ENCODE results near the gene IFI27L2.

IFI27L2 gene

DNA sequence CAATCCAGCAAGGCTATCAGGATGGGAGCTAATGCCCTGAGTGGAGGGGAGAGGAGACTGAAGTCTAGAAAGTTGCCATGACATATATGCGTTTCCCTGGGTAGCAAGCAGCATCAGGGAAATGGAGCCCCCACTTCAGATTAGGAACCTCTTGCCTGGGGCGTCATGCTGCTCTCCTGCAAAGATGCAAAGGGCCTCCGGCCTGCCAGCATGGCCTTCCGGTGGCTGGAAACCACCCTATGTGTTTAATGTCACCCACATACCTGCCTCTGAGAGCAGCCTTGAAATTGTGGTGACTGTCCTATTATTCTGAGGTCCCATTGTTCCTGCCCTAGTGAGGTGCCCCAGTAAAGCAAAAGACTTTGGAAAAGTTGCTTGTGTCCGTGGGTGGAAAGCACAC, 10.0 kb upstream of the IFI27L2 start:
- TF ChIP-seq, protein P1, sequence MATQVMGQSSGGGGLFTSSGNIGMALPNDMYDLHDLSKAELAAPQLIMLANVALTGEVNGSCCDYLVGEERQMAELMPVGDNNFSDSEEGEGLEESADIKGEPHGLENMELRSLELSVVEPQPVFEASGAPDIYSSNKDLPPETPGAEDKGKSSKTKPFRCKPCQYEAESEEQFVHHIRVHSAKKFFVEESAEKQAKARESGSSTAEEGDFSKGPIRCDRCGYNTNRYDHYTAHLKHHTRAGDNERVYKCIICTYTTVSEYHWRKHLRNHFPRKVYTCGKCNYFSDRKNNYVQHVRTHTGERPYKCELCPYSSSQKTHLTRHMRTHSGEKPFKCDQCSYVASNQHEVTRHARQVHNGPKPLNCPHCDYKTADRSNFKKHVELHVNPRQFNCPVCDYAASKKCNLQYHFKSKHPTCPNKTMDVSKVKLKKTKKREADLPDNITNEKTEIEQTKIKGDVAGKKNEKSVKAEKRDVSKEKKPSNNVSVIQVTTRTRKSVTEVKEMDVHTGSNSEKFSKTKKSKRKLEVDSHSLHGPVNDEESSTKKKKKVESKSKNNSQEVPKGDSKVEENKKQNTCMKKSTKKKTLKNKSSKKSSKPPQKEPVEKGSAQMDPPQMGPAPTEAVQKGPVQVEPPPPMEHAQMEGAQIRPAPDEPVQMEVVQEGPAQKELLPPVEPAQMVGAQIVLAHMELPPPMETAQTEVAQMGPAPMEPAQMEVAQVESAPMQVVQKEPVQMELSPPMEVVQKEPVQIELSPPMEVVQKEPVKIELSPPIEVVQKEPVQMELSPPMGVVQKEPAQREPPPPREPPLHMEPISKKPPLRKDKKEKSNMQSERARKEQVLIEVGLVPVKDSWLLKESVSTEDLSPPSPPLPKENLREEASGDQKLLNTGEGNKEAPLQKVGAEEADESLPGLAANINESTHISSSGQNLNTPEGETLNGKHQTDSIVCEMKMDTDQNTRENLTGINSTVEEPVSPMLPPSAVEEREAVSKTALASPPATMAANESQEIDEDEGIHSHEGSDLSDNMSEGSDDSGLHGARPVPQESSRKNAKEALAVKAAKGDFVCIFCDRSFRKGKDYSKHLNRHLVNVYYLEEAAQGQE (IDR thresholded peaks at IDR 0.05; ENCODE audit: insufficient read depth in 1 of 2, low read depth in 2 of 2, low read length in 2 of 2), result no peak
- no peak for TF ChIP-seq FOXP2 (optimal IDR thresholded peaks at IDR 0.05; ENCODE audit: borderline replicate concordance, extremely low read depth, extremely low read length, insufficient read depth)
- no peak for TF ChIP-seq TAF1 (IDR thresholded peaks at IDR 0.05; ENCODE audit: borderline replicate concordance, insufficient read depth, low read length)
- no peak for TF ChIP-seq SIN3A (IDR thresholded peaks at IDR 0.05; ENCODE audit: borderline replicate concordance, insufficient read depth, low read length)
- no peak for TF ChIP-seq POLR2AphosphoS5 (IDR thresholded peaks at IDR 0.05; ENCODE audit: low read depth, low read length)

DNA sequence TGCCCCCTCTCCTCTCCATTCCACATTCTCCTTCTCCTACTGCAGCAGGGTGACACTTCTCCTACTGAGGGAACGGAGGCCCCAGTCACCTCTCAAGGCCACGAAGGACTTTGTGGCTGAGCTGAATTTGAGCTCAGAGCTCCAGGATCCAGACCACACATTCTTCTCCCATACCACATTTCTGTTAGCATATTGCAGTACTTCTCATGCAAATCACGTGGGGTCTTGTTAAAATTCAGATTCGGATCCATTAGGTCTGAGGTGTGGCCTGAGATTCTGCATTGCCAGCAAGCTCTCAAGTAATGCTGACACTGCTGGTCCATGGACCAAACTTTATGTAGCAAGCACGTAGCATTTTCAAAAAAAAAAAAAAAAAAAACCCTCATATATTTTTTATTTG, 9.6 kb upstream of the IFI27L2 start:
- no peak for TF ChIP-seq FOXP2 (optimal IDR thresholded peaks at IDR 0.05; ENCODE audit: borderline replicate concordance, extremely low read depth, extremely low read length, insufficient read depth)
- no peak for TF ChIP-seq POLR2AphosphoS5 (IDR thresholded peaks at IDR 0.05; ENCODE audit: low read depth, low read length)
- TF ChIP-seq, protein P1 (IDR thresholded peaks at IDR 0.05; ENCODE audit: insufficient read depth in 1 of 2, low read depth in 2 of 2, low read length in 2 of 2), result no peak
- no peak for TF ChIP-seq TAF1 (IDR thresholded peaks at IDR 0.05; ENCODE audit: borderline replicate concordance, insufficient read depth, low read length)
- no peak for TF ChIP-seq SIN3A (IDR thresholded peaks at IDR 0.05; ENCODE audit: borderline replicate concordance, insufficient read depth, low read length)

DNA sequence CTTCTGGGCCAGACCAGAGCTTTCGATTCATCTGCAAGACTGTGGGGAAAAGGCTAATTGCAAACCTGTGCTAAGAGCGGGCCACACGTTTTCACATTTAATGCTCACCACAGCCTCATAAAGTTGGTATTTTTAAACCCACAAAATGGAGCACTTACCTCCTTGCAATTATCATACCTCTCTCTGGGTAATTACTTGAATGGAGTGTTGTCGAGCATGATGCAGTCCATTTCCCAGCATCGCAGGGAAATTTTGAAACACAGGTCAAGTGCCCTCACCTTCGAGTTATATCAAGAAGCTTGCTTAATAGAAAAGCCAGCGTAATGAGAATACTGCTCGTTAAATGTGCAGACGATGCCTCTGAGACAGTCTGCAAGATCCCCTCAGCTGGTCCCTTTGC, 8.8 kb upstream of the IFI27L2 start:
- TF ChIP-seq FOXP2 (optimal IDR thresholded peaks at IDR 0.05; ENCODE audit: borderline replicate concordance, extremely low read depth, extremely low read length, insufficient read depth) (no peak), POLR2AphosphoS5 (IDR thresholded peaks at IDR 0.05; ENCODE audit: low read depth, low read length) (no peak), SIN3A (IDR thresholded peaks at IDR 0.05; ENCODE audit: borderline replicate concordance, insufficient read depth, low read length) (no peak), TAF1 (IDR thresholded peaks at IDR 0.05; ENCODE audit: borderline replicate concordance, insufficient read depth, low read length) (no peak)
- TF ChIP-seq, protein P1 (IDR thresholded peaks at IDR 0.05; ENCODE audit: insufficient read depth in 1 of 2, low read depth in 2 of 2, low read length in 2 of 2), result no peak

DNA sequence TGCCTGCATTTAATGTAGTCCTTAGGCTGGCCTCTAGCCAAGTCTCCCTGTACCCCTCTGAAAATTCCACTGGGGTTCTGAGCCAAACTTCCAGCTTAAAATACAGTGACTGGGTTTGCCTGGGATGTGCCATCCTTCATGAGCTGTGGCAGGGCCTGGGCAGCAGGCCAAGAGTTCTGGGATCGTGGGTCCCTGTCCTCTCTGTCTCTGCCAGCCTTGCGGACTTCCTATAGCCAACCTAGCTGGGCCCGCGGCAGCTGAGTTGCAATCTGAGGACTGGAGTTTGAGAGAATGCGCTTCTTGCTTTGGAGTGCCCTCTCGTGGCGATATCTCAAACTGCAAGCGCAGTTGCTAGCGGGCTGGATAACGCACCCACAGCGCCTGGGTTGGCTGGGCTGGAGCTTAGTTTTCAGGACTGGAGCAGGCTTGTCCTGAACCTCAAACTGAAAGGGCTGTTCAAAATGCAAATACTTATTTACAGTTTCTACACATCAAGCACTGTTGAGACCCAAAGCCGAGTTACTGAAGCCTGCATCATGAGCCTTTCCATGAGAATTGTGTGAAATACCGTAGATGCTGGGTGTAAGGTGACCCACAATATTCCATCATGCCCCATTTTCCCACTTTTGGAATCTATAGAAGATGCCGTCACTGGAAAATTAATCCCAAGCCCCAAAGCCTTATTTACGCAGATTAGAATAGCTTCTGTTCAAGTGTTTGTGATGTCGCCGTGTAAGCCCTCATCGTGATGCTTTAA, 7.3 kb upstream of the IFI27L2 start:
- TF ChIP-seq POLR2AphosphoS5 (IDR thresholded peaks at IDR 0.05; ENCODE audit: low read depth, low read length) (no peak), SIN3A (IDR thresholded peaks at IDR 0.05; ENCODE audit: borderline replicate concordance, insufficient read depth, low read length) (no peak), TAF1 (IDR thresholded peaks at IDR 0.05; ENCODE audit: borderline replicate concordance, insufficient read depth, low read length) (no peak), FOXP2 (optimal IDR thresholded peaks at IDR 0.05; ENCODE audit: borderline replicate concordance, extremely low read depth, extremely low read length, insufficient read depth) (no peak)
- TF ChIP-seq, protein P1 (IDR thresholded peaks at IDR 0.05; ENCODE audit: insufficient read depth in 1 of 2, low read depth in 2 of 2, low read length in 2 of 2), result no peak
